Renal cortical epithelial cell (primary cell): ENCODE results near the gene LCA5L. TPM values are rescaled to one million over a fixed set of nuclear protein-coding genes. Genes with fewer than 3 reads are reported as not detected.
"Not testable (repeated sequence)": the region's sequence is repeated elsewhere in the genome, so short reads cannot be mapped to it uniquely, and the experiment has no call there.

Experiments used
- DNase-seq: peaks from one replicate; pipeline ENCODE4 v3.0.0-alpha.2; 2011; ENCODE audit warnings: low read depth
- total RNA-seq: library from RNA; depleted of rRNA; stranded (reverse); fragments of >200 nt; gene quantifications from 2 replicates; pipeline ENCODE4 v1.2.3, GENCODE V29; 2014

The LCA5L gene
- total RNA-seq, 1 donor from 2014 or later: 3.6 TPM

- DNase-seq: peak; percentile 58
These were observed 58.0 kb downstream of the LCA5L start for GRCh38 chr21:39387461-39388037.

- DNase-seq: no peak
These were observed 58.7 kb downstream of the LCA5L start for GRCh38 chr21:39386899-39387298.

GRCh38 chr21:39386194-39386593 is 59.4 kb downstream of the LCA5L start:
- no peak for DNase-seq

GRCh38 chr21:39385299-39386145 is 60.1 kb downstream of the LCA5L start:
- DNase-seq: peak; percentile 61

GRCh38 chr21:39384674-39385298 is 60.8 kb downstream of the LCA5L start:
- DNase-seq: peak; percentile 70

- DNase-seq: not testable (repeated sequence)
These were observed 63.5 kb downstream of the LCA5L start for GRCh38 chr21:39382096-39382495.

- no peak for DNase-seq
These were observed 64.6 kb downstream of the LCA5L start for GRCh38 chr21:39381009-39381408.

GRCh38 chr21:39379986-39380891 is 65.3 kb downstream of the LCA5L start:
- DNase-seq: peak; percentile 88

GRCh38 chr21:39377444-39378050 is 68.0 kb downstream of the LCA5L start:
- DNase-seq: peak; percentile 63

- no peak for DNase-seq
These were observed 70.1 kb downstream of the LCA5L start for GRCh38 chr21:39375446-39375845.

- no peak for DNase-seq
These were observed 71.5 kb downstream of the LCA5L start for GRCh38 chr21:39374046-39374445.

- peak; percentile 68 for DNase-seq
These were observed 71.9 kb downstream of the LCA5L start for GRCh38 chr21:39373634-39374033.

- DNase-seq: not testable (repeated sequence)
These were observed 75.7 kb downstream of the LCA5L start for GRCh38 chr21:39369896-39370288.

- DNase-seq: no peak
These were observed 77.8 kb downstream of the LCA5L start for GRCh38 chr21:39367783-39368182.

- DNase-seq: no peak
These were observed 79.0 kb downstream of the LCA5L start for GRCh38 chr21:39366563-39366962.

- no peak for DNase-seq
These were observed 80.6 kb downstream of the LCA5L start for GRCh38 chr21:39364949-39365348.

- no peak for DNase-seq
These were observed 81.7 kb downstream of the LCA5L start for GRCh38 chr21:39363607-39364555.

GRCh38 chr21:39362733-39363132 is 82.8 kb downstream of the LCA5L start:
- DNase-seq: no peak

- DNase-seq: no peak
These were observed 86.2 kb downstream of the LCA5L start for GRCh38 chr21:39359382-39359781.
